Activated CD8-positive, alpha-beta T cell treated with anti-CD3 and anti-CD28 coated beads, Interleukin-2, amount 10 ng/mL, durations not matched to agents 7 days and 5 days (primary cell): ENCODE measurements around the gene AP3S2. TPM values are rescaled to one million over a fixed set of nuclear protein-coding genes. Genes with fewer than 3 reads are reported as not detected.
"Not testable (repeated sequence)": the region's sequence is repeated elsewhere in the genome, so short reads cannot be mapped to it uniquely, and the experiment has no call there.

Experiments used
- ATAC-seq: fragments of 150-1000 bp; cut with Tn5 transposase; one replicate; pipeline ENCODE4 v1.10.0; 2021; ENCODE audit warnings: moderate library complexity
- CTCF ChIA-PET: fragments of 350-600 bp; sonication (Branson Sonifier 250); formaldehyde crosslinking; loops from one replicate; lab custom pipeline; 2021; ENCODE audit warnings: antibody characterized with exemption; lab: Charles Lee
- POLR2A ChIA-PET: fragments of 350-600 bp; sonication (Branson Sonifier 250); formaldehyde crosslinking; loops from one replicate; lab custom pipeline; 2021; ENCODE audit warnings: antibody characterized with exemption; lab: Charles Lee
- DNase-seq: peaks from one replicate; pipeline ENCODE4 v3.0.0-alpha.2; 2020
- H3K27ac Mint-ChIP-seq: one replicate; pipeline ENCODE4 v1.8.0; 2021; ENCODE audit warnings: mild to moderate bottlenecking, mixed read lengths
- H3K27me3 Mint-ChIP-seq: one replicate; pipeline ENCODE4 v1.8.0; 2021; ENCODE audit warnings: low read depth, mixed read lengths
- H3K36me3 Mint-ChIP-seq: one replicate; pipeline ENCODE4 v1.8.0; 2021; ENCODE audit warnings: low read depth, mixed read lengths
- H3K4me1 Mint-ChIP-seq: one replicate; pipeline ENCODE4 v1.8.0; 2021; ENCODE audit warnings: low read depth, mixed read lengths
- H3K4me3 Mint-ChIP-seq: one replicate; pipeline ENCODE4 v1.8.0; 2021; ENCODE audit warnings: mild to moderate bottlenecking, mixed read lengths
- H3K9me3 Mint-ChIP-seq: one replicate; pipeline ENCODE4 v1.8.0; 2022; ENCODE audit warnings: mixed read lengths; ENCODE audit not compliant: insufficient read depth
- total RNA-seq, 2 experiments: library from RNA; stranded (reverse); gene quantifications; one replicate each; pipeline ENCODE4 v1.2.3, GENCODE V29; 2021

Gene AP3S2
- total RNA-seq, 2 experiments from 2014 or later: 24.7 to 25.5 TPM

- no peak for ATAC-seq
- Mint-ChIP-seq H3K4me1 (peaks cover 11% of the 10 kb centered on the region), H3K9me3 (no peaks in the 10 kb centered on the region), H3K36me3 (peaks cover 7% of the 10 kb centered on the region), H3K27ac (no peak overlapping the region), H3K27me3 (no peaks in the 10 kb centered on the region), H3K4me3 (no peak overlapping the region)
- no peak for DNase-seq
- POLR2A ChIA-PET: no interaction called here
- CTCF ChIA-PET: interaction anchor here (1.1 to 3.9 kb wide), 4 partner anchors 9 to 123 kb away, joined by 3 to 31 read pairs (median 5); no protein-coding TSS in a partner anchor
Observed at GRCh38 chr15:89863918-89864317, 29.9 kb downstream of the AP3S2 start.

DNA sequence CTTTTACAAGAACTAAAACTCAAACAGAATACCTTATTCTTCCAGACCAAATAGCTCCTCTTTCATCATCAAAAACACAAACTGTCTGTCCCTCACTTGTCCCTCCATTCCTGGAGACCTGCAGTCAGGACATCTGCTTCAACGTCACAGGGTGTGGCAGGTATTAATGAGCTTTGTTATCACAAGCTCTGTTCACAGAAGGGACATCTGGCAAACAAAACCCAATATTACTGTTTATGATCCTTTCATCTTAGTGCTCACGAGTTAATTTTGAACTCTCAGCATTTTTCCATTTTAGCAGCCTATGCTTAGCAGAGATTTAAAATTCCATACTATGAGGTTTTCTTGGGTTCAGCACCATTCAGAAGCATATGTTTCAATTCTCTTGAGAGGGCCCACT, 32.9 kb downstream of the AP3S2 start:
- Mint-ChIP-seq H3K36me3 (peaks cover 11% of the 10 kb centered on the region), H3K4me1 (peaks cover 11% of the 10 kb centered on the region), H3K27ac (no peak overlapping the region), H3K27me3 (no peaks in the 10 kb centered on the region), H3K4me3 (no peak overlapping the region), H3K9me3 (no peaks in the 10 kb centered on the region)
- ATAC-seq (no peak), DNase-seq (no peak)
- POLR2A ChIA-PET: no interaction called here
- CTCF ChIA-PET: interaction anchor here (1.7 to 2.4 kb wide), 3 partner anchors 14 to 121 kb away, joined by 5 to 11 read pairs (median 7); no protein-coding TSS in a partner anchor

DNA sequence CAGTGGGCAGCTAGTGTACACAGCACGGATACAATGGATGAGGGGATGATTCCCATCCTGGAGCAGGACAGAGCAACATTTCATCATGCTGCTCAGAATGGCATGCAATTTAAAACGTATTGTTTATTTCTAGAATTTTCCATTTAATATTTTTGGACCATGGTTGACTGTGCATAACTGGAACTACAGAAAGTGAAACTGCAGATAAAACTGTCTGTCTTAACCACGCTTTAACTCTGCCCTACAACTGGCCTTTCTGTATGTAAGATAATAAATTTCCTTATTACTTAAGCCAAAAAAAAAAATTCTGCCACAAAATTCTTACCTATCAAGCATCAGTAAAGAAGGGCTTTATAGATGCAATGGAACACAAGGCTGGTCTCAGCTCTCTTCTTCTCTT, 33.4 kb downstream of the AP3S2 start:
- Mint-ChIP-seq H3K36me3 (peaks cover 8% of the 10 kb centered on the region), H3K27me3 (no peaks in the 10 kb centered on the region), H3K9me3 (no peaks in the 10 kb centered on the region), H3K4me3 (no peak overlapping the region), H3K4me1 (peaks cover 11% of the 10 kb centered on the region), H3K27ac (no peak overlapping the region)
- DNase-seq (no peak), ATAC-seq (no peak)
- ChIA-PET POLR2A (no interaction called here), CTCF (interaction anchor here (1.7 to 2.4 kb wide), 3 partner anchors 14 to 120 kb away, joined by 5 to 11 read pairs (median 7); no protein-coding TSS in a partner anchor)

DNA sequence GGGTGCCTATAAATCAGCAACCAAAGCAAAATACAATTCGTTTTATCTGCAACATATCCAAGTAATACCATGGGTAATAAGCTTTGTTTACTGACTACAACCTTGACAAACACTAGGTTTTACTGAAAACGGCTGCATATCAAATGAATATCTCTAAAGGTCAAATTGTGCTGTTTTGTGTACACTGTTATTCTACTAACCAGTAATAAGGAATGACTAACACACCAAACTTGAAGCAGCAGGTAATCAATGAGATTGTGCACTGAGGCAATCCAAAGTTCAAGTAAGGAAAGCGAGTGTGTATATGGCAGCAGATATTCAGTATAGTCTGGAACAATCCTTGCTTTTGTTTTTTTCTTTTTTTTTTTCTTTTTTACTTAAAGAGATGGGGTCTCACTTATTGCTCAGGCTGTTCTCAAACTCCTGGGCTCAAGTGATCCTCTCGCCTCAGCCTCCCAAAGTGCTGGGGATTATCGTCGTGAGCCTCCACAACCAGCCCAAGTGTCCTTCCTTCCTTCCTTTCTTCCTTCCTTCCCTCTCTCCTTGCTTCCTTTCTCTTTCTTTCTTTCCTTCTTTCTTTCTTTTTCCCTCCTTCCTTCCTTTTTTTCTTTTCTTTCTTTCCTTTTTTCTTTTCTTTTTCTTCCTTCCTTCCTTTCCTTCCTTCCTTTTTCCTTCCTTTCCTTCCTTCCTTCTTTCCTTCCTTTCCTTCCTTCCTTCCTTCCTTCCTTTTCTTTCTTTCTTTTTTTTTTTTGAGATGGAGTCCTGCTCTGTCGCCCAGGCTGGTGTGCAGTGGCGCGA, 34.9 kb downstream of the AP3S2 start:
- Mint-ChIP-seq H3K4me3 (no peak overlapping the region), H3K27ac (no peak overlapping the region), H3K4me1 (peaks cover 11% of the 10 kb centered on the region), H3K27me3 (no peaks in the 10 kb centered on the region), H3K36me3 (peaks cover 6% of the 10 kb centered on the region), H3K9me3 (no peaks in the 10 kb centered on the region)
- ChIA-PET POLR2A (interaction anchor here (0.9 kb wide), 1 partner anchor 35 kb away, joined by 3 read pairs; the partner anchor contains the start of gene AP3S2), CTCF (interaction anchor here (2.4 kb wide), 1 partner anchor 98 kb away, joined by 7 read pairs; no protein-coding TSS in a partner anchor)
- ATAC-seq (no peak), DNase-seq (no peak)

- no peak overlapping the region for H3K4me3 Mint-ChIP-seq
- ChIA-PET POLR2A (interaction anchor here (0.9 kb wide), 1 partner anchor 36 kb away, joined by 3 read pairs; the partner anchor contains the start of gene AP3S2), CTCF (interaction anchor here (0.8 to 1.1 kb wide), 2 partner anchors 18 to 31 kb away, joined by 3 to 4 read pairs; no protein-coding TSS in a partner anchor)
- peaks cover 7% of the 10 kb centered on the region for H3K36me3 Mint-ChIP-seq
- no peak overlapping the region for H3K27ac Mint-ChIP-seq
- peaks cover 11% of the 10 kb centered on the region for H3K4me1 Mint-ChIP-seq
- H3K27me3 Mint-ChIP-seq: no peaks in the 10 kb centered on the region
- no peak for ATAC-seq
- no peaks in the 10 kb centered on the region for H3K9me3 Mint-ChIP-seq
- no peak for DNase-seq
Observed at GRCh38 chr15:89857673-89858072, 36.1 kb downstream of the AP3S2 start.

DNA sequence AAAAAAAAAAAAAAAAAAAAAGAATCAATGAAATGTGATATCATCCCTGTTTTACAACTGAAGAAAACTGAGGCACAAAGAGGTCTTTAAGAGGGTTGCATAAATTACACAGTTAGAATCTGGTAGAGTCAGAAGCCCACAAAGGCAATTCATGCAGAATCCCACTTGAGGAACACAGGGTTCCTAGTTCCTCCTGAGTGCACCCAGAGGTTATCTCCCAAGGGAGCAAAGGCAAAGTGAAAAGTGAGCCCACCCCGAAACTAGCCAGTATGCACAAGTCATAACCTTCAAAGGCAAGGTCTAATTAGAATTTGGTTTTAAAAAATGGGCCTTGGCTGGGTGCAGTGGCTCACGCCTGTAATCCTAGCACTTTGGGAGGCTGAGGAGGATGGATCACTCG, 37.8 kb downstream of the AP3S2 start:
- Mint-ChIP-seq H3K4me3 (no peak overlapping the region), H3K4me1 (peaks cover 12% of the 10 kb centered on the region), H3K9me3 (no peaks in the 10 kb centered on the region), H3K27me3 (no peaks in the 10 kb centered on the region), H3K36me3 (peaks cover 13% of the 10 kb centered on the region), H3K27ac (no peak overlapping the region)
- ChIA-PET CTCF (no interaction called here), POLR2A (no interaction called here)
- DNase-seq (no peak), ATAC-seq (no peak)

DNA sequence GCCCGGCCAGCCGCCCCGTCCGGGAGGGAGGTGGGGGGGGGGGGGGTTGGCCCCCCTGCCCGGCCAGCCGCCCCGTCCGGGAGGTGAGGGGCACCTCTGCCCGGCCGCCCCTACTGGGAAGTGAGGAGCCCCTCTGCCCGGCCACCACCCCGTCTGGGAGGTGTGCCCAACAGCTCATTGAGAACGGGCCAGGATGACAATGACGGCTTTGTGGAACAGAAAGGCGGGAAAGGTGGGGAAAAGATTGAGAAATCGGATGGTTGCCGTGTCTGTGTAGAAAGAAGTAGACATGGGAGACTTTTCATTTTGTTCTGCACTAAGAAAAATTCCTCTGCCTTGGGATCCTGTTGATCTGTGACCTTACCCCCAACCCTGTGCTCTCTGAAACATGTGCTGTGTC, 38.9 kb downstream of the AP3S2 start:
- DNase-seq, ATAC-seq, H3K9me3 Mint-ChIP-seq, H3K4me1 Mint-ChIP-seq, CTCF ChIA-PET, H3K4me3 Mint-ChIP-seq, H3K27me3 Mint-ChIP-seq, H3K27ac Mint-ChIP-seq, POLR2A ChIA-PET: not testable (repeated sequence)
- H3K36me3 Mint-ChIP-seq: peaks cover 16% of the 10 kb centered on the region

GRCh38 chr15:89852342-89852995, 41.3 kb downstream of the AP3S2 start:
- Mint-ChIP-seq H3K4me3 (no peak overlapping the region), H3K36me3 (peaks cover 23% of the 10 kb centered on the region), H3K4me1 (peaks cover 1% of the 10 kb centered on the region), H3K27me3 (no peaks in the 10 kb centered on the region), H3K27ac (no peak overlapping the region), H3K9me3 (no peaks in the 10 kb centered on the region)
- ChIA-PET POLR2A (interaction anchor here (0.6 kb wide), 1 partner anchor 187 kb away, joined by 3 read pairs; no protein-coding TSS in a partner anchor), CTCF (interaction anchor here (1.9 kb wide), 1 partner anchor 22 kb away, joined by 5 read pairs; no protein-coding TSS in a partner anchor)
- DNase-seq: no peak
- ATAC-seq: no peak

- no peak overlapping the region for H3K27ac Mint-ChIP-seq
- no peak for ATAC-seq
- no peak overlapping the region for H3K4me3 Mint-ChIP-seq
- ChIA-PET POLR2A (no interaction called here), CTCF (interaction anchor here (1.9 kb wide), 1 partner anchor 23 kb away, joined by 5 read pairs; no protein-coding TSS in a partner anchor)
- H3K9me3 Mint-ChIP-seq: no peaks in the 10 kb centered on the region
- H3K4me1 Mint-ChIP-seq: peaks cover 1% of the 10 kb centered on the region
- peaks cover 22% of the 10 kb centered on the region for H3K36me3 Mint-ChIP-seq
- no peaks in the 10 kb centered on the region for H3K27me3 Mint-ChIP-seq
- DNase-seq: no peak
Observed at GRCh38 chr15:89851673-89852341, 42.0 kb downstream of the AP3S2 start.

DNA sequence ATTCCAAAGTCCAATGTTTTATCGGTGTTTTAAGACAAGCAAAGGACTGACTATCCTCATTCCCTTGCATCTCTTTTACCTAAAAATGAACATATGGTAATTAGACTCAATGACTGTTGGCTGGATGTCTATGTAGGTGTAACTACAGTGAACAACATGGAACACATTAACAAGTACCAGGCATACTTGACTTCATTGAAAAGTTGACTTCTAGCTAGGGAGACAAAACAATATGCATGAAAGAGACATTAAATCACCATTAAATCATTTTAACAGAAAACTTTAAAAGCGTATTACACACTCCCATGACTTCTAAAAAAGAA, 44.9 kb downstream of the AP3S2 start:
- Mint-ChIP-seq H3K4me3 (no peak overlapping the region), H3K9me3 (no peaks in the 10 kb centered on the region), H3K27ac (no peak overlapping the region), H3K27me3 (no peaks in the 10 kb centered on the region), H3K36me3 (peaks cover 18% of the 10 kb centered on the region), H3K4me1 (peaks cover 1% of the 10 kb centered on the region)
- ATAC-seq (no peak), DNase-seq (no peak)
- POLR2A ChIA-PET: no interaction called here
- CTCF ChIA-PET: interaction anchor here (0.8 kb wide), 1 partner anchor 26 kb away, joined by 4 read pairs; no protein-coding TSS in a partner anchor

DNA sequence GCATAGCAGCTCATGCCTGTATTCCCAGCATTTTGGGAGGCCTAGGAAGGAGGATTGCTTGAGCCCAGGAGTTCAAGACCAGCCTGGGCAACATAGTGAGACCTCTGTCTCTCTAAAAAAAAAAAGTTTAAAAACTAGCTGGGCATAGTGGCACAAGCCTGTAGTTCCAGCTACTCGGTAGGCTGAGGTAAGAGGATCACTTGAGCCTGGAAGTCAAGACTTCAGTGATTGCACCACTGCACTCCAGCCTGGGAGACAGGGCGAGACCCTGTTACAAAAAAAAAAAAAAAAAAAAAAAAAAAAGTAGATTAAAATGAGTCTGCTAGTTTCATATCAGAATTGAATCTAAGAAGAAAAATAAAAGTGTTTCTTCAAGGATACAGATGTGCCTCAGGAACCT, 46.7 kb downstream of the AP3S2 start:
- H3K4me3 Mint-ChIP-seq: no peak overlapping the region
- H3K9me3 Mint-ChIP-seq: no peaks in the 10 kb centered on the region
- peaks cover 1% of the 10 kb centered on the region for H3K4me1 Mint-ChIP-seq
- ChIA-PET CTCF (interaction anchor here (1.4 kb wide), 1 partner anchor 28 kb away, joined by 4 read pairs; no protein-coding TSS in a partner anchor), POLR2A (no interaction called here)
- no peaks in the 10 kb centered on the region for H3K27me3 Mint-ChIP-seq
- DNase-seq (no peak), ATAC-seq (no peak)
- H3K27ac Mint-ChIP-seq: no peak overlapping the region
- peaks cover 16% of the 10 kb centered on the region for H3K36me3 Mint-ChIP-seq
